ENCODE data around the gene PKNOX1.
"Not testable (repeated sequence)": the region's sequence is repeated elsewhere in the genome, so short reads cannot be mapped to it uniquely, and the experiment has no call there.

Gene PKNOX1

GRCh38 chr21:42983869-42984268, 9.5 kb downstream of the PKNOX1 start:
- DNase-seq (ENCODE audit: low spot score) = no peak

DNA sequence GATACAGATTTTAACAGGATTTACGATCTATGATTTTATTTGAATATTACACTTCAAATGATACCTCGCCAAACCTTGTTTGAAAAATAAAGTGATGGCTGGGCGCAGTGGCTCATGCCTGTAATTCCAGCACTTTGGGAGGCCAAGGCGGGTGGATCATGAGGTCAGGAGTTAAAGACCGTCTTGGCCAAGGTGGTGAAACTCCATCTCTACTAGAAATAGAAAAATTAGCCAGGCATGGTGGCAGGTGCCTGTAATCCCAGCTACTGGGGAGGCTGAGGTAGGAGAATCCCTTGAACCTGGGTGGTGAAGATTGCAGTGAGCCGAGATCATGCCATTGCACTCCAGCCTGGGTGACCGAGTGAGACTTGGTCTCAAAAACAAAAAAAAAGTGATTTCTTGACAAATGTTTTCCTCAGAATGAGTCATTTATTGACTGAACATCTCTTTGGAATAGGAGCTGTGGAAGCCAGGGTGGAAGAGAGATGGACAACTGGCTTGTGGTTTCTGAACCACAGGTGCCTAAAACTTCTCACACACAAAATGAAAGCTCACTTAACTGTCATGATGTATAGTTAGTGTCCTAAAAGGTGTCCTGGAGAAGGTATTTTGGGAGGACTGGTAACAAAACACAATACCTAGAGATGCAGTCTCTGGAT, 11.9 kb downstream of the PKNOX1 start:
- no peak for DNase-seq (ENCODE audit: low spot score)

- DNase-seq (ENCODE audit: low spot score) = no peak
Measured at GRCh38 chr21:42988236-42988965, 14.0 kb downstream of the PKNOX1 start.

GRCh38 chr21:42989370-42989769, 15.0 kb downstream of the PKNOX1 start:
- not testable (repeated sequence) for DNase-seq (ENCODE audit: low spot score)

- no peak for DNase-seq (ENCODE audit: low spot score)
Measured at GRCh38 chr21:42989816-42990650, 15.7 kb downstream of the PKNOX1 start.

GRCh38 chr21:42991992-42992740, 17.8 kb downstream of the PKNOX1 start:
- no peak for DNase-seq (ENCODE audit: low spot score)

DNA sequence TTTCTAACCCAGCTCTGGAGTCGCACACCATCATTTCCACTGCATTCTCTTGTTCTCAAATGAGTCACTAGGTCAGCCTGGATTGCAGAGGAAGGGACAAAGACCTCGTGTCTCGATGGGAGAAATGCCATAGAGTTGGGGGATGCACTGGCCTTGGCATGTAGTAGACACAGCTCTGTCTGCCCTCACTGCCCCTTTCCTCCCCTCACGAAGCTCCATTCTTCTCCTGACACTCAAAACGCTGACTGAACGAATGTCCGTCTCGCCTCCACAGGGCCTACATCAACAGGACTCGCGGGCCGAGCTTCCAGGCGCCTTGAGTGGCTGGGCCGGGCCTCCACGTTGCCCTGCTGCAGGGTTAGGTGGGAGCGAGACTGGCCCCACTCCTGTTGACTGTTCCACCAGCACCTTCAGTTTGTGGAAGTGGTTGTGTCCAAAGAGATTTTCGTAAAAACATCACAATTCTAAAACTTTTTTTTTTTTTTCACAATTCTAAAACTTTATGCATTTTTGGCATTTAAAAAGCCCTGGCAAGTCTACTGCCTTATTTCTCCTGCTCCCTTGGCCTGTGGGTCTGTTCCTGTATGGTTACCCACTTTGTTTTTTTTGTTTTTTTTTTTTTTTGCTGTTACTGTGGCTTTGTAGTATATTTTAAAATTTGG, 18.8 kb downstream of the PKNOX1 start:
- DNase-seq (ENCODE audit: low spot score) = no peak

- no peak for DNase-seq (ENCODE audit: low spot score)
Measured at GRCh38 chr21:42997053-42997452, 22.7 kb downstream of the PKNOX1 start.

- DNase-seq (ENCODE audit: low spot score) = not testable (repeated sequence)
Measured at GRCh38 chr21:42997983-42998382, 23.6 kb downstream of the PKNOX1 start.

DNA sequence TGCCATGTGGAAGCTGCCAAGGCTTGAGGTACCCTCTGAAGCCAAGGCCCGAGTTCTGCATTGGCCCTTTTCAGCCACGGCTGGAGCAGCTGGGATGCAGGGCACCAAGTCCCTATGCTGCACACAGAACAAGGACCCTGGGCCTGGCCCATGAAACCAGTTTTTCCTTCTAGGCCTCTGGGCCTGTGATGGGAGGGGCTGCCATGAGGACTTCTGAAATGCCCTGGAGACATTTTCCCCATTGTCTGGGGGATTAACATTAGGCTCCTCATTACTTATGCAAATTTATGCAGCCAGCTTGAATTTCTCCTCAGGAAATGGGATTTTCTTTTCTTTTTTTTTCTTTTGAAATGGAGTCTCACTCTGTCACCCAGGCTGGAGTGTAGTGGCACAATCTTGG, 24.8 kb downstream of the PKNOX1 start:
- not testable (repeated sequence) for DNase-seq (ENCODE audit: low spot score)

GRCh38 chr21:43000041-43000440, 25.7 kb downstream of the PKNOX1 start:
- not testable (repeated sequence) for DNase-seq (ENCODE audit: low spot score)

DNA sequence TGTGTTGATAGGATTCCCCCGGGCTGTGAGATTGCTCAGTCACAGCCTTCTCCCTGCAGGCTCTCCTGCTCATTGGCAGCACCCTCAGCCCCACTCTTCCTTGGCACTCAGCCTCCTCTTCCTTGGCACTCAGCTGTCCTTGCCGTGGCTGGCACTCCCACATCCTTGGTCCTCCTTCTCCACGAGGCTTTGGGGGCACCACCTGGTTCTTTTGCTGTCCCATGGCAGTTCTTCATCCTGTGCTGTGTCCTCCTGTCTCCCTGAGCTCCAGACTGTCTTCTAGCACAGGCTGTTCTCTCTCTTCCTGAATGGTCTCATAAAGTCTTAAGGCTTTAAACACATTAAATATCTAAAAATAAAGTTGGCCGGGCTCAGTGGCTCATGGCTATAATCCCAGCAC, 27.0 kb downstream of the PKNOX1 start:
- DNase-seq (ENCODE audit: low spot score) = no peak

GRCh38 chr21:43004926-43005325, 30.6 kb downstream of the PKNOX1 start:
- no peak for DNase-seq (ENCODE audit: low spot score)

DNA sequence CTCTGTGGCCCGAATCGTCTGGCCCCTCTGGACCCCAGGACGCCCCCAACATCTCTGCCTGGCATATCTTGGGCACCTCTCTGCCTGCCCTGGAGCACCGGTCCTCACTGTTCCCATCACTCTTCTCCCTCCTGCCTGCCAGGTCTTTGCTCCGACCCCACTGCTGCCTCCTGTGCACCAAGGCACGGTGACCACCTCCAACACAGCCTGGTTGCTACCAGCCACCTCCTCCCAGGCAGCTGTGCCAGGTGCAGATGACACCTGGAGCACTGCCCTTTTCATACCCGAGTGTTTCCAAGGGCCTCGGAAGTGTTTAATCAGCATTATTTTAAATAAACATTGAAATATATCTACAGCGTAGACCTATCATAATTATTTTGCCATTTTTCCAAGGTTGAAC, 31.3 kb downstream of the PKNOX1 start:
- DNase-seq (ENCODE audit: low spot score) = no peak

- not testable (repeated sequence) for DNase-seq (ENCODE audit: low spot score)
Measured at GRCh38 chr21:43006051-43006873, 31.9 kb downstream of the PKNOX1 start.

GRCh38 chr21:43006874-43007208, 32.5 kb downstream of the PKNOX1 start:
- DNase-seq (ENCODE audit: low spot score) = no peak

- no peak for DNase-seq (ENCODE audit: low spot score)
Measured at GRCh38 chr21:43012596-43012995, 38.2 kb downstream of the PKNOX1 start.

DNA sequence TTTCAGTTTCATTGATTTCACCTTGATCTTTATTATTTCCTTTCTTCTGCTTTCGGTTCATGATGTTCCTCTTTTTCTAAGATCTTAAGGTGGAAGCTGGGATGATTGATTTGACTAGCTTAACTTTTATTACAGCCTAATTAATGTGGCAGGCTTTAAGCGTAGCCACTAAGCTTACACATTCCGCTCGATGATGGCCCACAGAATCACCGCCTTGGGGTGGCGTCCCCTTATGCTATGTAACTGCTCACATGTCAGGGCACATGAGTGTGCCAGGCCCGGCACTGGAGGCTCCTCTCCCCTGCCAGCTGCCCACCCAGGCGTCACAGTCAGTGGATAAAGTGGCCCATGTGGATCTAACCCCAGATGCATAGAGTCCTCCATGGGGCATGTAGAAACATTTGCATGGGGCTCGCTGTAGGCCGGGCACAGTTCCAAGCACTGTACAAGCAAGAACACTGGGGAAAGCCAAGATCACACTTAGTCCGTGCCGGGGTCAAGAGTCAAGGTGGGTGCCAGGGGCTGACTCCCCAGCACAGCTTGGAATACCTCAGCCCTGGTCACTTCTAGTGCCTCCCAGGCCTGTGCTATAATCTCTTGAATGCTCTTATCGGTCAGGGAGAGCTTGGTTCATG, 41.7 kb downstream of the PKNOX1 start:
- DNase-seq (ENCODE audit: low spot score) = peak; percentile 34

DNA sequence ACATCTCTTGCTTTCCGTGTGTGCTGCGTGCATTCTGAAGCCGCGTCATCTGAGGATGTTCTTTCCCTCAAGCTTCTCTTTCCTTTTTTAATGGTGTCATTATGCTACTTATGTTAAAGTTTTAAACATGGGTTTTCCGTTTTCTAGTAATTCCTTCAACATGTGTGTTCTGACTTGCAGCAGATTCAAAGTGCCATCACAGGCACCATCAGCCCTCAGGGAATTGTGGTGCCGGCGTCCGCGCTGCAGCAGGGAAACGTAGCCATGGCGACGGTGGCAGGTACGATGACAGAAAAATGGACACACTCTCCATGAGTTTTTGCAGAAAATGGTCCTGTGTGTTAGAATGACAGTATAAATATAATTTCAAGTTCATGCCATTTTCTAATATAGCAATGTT, 42.4 kb downstream of the PKNOX1 start:
- no peak for DNase-seq (ENCODE audit: low spot score)

DNA sequence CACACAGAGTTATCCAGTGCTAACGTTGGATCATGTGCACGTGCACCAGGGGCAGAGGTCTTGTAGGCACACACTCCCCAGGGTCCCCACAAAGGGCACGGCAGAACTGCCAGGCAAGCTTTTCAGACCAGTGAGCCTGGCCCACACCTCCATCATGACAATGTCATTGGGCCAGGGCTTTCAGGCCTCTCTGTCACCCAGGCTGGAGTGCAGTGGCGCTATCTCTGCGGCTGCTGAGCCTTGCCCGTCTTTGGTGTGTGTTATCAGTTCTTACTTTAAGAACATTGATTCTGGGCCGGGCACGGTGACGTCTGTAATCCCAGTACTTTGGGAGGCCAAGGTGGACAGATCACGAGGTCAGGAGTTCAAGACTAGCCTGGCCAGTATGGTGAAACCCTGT, 44.2 kb downstream of the PKNOX1 start:
- DNase-seq (ENCODE audit: low spot score) = no peak
